T47D (cell line): ENCODE data around the gene ACYP1.

Experiments
- DNase-seq, 2 experiments: peaks; one replicate each; pipeline versions ENCODE4 v3.0.0 to v3.0.0-alpha.2; 2011 to 2012; ENCODE audit warnings: low read depth in 1 of 2, low spot score in 1 of 2
- JUND ChIP-seq: IDR thresholded peaks from 2 replicates; pipeline ENCODE4 v1.6.1; 2012; ENCODE audit warnings: low read depth
- in situ Hi-C: cut with HindIII; loops from 2 replicates; pipeline ENCODE4 v1.10.0; 2016; ENCODE audit warnings: low sequenced_read_pairs, low pct_unique_long_range_greater_than_20kb

ACYP1 gene

DNA sequence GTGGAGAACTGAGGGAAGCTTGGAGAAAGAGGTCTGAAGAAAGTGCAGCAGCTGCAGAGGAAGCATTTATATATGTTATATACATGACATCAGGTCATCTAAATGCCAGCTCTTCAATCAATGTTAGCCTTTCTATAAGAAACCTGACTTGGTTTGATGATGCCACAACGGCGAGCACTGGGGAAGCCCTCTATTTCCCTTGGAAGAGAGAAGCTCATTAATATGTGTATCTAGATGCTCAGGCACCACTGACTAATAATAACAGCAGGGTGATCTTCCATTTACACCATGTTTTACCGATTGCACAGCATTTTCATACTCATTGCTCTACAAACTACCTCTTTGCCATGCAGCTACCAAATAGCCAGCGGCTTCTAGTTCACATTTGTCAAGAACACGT is 811 bp downstream of the ACYP1 start:
- TF ChIP-seq JUND, result no peak
- no peak for DNase-seq
- in situ Hi-C loops, result no loop called here

- DNase-seq, result no peak
- in situ Hi-C loops, result no loop called here
- TF ChIP-seq JUND, result no peak
Observed at GRCh38 chr14:75060420-75060819, 3.4 kb downstream of the ACYP1 start.

- in situ Hi-C loops, result no loop called here
- DNase-seq, result no peak
- TF ChIP-seq JUND, result no peak
Observed at GRCh38 chr14:75059642-75060041, 4.2 kb downstream of the ACYP1 start.

DNA sequence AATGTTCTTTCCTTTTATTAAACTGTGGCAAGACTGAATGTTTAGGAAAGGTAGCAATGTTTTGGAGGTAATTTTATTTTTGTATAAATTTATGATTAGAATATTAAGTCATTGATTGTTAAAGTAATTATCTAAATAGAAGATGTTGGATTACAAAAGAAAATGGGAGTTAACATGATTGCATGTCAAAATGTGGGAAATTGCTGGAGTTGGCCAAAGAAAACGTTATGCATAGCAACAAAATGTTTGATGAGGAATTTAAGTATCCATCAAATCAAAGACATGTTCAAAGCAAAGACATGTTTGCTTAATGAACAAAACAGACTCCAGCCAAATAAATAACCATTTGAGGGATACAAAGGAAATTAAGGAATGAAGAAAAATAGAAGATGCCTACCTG is 9.4 kb downstream of the ACYP1 start:
- in situ Hi-C loops, result no loop called here
- no peak for DNase-seq
- no peak for TF ChIP-seq JUND

GRCh38 chr14:75053396-75054291 is 10.2 kb downstream of the ACYP1 start:
- no peak for TF ChIP-seq JUND
- in situ Hi-C loops, result no loop called here
- no peak for DNase-seq

DNA sequence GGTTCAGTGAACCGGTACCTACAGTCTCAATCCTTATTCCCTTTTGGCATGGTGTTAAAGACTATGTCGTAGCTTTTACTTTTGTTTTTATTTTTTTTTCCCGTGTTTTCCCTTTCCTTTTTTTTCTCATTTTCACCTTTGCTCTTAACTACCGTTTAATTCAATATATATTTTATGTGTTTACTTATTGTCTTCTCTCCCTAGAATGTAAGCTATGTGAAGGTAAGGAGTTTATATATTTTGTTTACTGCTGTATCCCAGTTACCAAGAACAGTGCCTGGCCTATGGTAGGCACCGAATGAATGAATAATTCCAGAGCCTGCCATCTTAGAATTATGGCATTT is 12.3 kb downstream of the ACYP1 start:
- no peak for TF ChIP-seq JUND
- in situ Hi-C loops, result no loop called here
- DNase-seq, result no peak

DNA sequence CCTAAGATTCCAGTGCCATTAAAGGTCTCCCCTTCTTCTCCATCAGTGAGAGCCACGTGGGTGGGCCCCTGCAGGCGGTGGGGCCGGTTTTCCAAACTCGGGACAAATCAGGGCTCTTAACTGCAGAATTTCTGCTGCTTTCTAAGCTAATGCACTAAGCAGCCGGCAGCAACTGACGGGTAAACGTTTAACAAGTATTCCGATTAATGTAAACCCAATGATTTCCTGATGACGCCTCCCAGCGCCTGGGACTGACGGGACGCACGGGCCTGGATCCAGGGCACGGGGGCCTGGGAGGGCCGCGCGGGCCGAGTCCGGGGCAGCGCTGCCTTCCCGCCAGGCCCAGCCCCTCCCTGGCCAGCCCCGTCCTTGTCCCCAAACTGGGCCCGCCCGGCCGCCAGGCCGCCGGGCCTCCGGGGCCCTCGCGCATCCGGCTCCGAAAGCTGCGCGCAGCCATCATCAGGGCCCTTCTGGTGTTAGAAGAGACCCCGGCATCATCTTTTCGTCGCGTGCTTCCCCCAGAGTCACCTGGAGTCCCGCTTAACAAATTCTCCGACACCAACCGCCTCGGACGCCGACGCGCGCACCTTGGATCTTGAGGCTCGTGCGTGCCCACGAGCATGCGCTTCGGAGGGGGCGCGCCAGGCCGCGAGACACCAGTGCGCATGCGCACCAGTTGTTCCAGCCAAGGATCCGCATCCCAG is 12.8 kb downstream of the ACYP1 start, which contains the start of gene MLH3:
Gene MLH3, minus strand, starts transcription at position 616 of the 704 bp plus-strand sequence. CDS start 1,812 bp downstream, outside the sequence.
- DNase-seq, result peak; percentile 90 to 93

GRCh38 chr14:75049731-75050201 is 14.1 kb downstream of the ACYP1 start:
- in situ Hi-C loops, result no loop called here
- DNase-seq, result no peak
- no peak for TF ChIP-seq JUND

More for the DNA sequence above, 12.8 kb downstream of the ACYP1 start, which contains the start of gene MLH3:
- in situ Hi-C loops, result no loop called here
- no peak for TF ChIP-seq JUND

- in situ Hi-C loops, result no loop called here
- DNase-seq, result no peak
- TF ChIP-seq JUND, result no peak
Observed at GRCh38 chr14:75049136-75049535, 14.7 kb downstream of the ACYP1 start.

GRCh38 chr14:75048101-75048500 is 15.7 kb downstream of the ACYP1 start:
- no peak for DNase-seq
- in situ Hi-C loops, result no loop called here
- TF ChIP-seq JUND, result no peak

DNA sequence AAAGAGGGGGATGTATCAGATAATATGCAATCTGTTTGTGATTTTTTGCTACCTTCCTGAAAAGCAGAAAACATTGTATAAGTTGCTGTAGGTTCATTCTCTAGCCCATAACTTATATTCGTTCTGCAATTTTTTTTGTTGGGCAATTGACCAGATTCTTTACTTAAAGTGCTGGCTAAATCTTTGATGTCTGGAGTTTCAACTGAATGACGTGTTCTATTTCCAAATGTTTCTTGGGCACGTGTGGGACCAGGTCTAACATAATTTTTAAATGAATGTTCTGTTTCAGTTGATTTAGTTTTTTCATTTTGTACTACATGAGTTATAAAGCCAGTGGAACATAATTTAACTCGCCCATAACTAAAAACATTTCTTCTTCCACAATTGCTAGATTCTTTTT is 16.3 kb downstream of the ACYP1 start:
- in situ Hi-C loops, result no loop called here
- no peak for TF ChIP-seq JUND
- no peak for DNase-seq

DNA sequence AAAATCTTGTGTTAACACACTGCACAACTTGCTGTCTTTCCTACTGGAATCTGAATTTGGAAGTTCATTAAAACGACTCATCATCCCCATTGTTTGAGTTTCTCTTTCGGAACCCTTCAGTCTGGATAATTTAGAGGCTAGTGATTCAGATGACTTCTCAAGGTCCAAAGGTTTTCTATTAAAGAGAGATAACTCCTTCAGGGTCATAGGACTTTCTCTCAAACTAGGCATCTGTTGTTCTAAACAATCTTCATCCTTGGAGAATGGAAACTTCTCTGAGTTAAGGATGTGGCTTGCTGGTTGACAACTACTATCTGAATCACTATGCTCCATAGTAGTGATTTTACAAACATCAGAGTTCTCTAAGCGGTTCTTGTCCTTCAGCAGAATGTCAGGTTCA is 16.9 kb downstream of the ACYP1 start:
- in situ Hi-C loops, result no loop called here
- TF ChIP-seq JUND, result no peak
- DNase-seq, result no peak

GRCh38 chr14:75046275-75046674 is 17.5 kb downstream of the ACYP1 start:
- no peak for DNase-seq
- TF ChIP-seq JUND, result no peak
- in situ Hi-C loops, result no loop called here
